Skin of body (tissue), 2 donors: ENCODE data around the gene OXSM. TPM values are rescaled to one million over a fixed set of nuclear protein-coding genes. Genes with fewer than 3 reads are reported as not detected.

Source experiments
- DNase-seq: peaks from one replicate; lab custom pipeline; 2025; lab: John Stamatoyannopoulos, UW
- total RNA-seq: library from RNA; depleted of rRNA; stranded (reverse); fragments of >200 nt; gene quantifications from one replicate; pipeline ENCODE4 v1.2.3, GENCODE V29; 2014

Gene OXSM
- 8.5 TPM for total RNA-seq

DNA sequence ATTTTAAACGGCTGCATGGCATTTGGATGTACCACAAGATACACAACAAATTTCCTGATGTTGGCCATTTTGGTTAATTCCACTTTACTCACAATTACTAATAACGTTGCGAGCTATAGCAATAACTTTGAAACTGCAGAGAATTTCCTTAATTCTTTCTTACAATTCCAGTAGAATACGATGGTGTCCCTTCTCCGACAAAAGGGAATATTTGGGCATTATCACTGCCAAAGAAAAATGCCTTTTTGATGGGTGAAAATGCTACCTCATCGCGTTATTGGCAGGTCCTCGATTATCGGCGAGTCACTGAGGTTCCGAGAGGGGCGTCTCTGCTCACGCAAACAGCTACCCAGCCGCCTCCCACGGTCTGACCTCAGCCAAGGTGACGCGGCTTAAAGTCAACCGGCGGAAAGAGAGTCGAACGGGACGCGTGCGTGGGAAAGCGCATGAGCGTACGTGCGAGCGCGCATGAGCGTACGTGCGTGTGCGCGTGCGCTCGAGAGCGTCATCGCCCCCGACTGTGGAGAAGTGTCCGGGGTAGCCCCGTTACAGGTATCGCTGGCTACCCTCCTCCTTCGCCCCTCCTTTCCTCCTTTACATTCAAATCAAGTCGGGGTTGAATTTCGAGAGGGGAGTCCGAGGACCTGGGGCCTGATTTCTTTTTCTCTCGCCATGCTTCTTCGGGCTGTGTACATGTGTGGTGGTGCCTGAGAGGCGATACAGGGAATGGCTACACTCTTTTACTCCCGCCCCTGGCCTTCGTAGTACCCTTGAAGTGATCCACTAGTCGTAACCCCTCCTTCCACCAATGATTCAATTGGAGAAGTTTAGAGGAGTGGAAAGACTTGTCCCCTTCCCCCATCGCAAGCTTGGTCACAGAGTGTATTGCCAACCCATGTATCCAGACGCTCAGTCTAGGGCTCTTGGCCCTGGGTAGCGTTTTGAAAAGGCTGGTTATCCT, at the start of gene OXSM:
Gene OXSM, plus strand, starts transcription at position 495 of the 961 bp plus-strand sequence. CDS start 931 bp downstream, outside the sequence.
- DNase-seq, result peak; percentile 79

DNA sequence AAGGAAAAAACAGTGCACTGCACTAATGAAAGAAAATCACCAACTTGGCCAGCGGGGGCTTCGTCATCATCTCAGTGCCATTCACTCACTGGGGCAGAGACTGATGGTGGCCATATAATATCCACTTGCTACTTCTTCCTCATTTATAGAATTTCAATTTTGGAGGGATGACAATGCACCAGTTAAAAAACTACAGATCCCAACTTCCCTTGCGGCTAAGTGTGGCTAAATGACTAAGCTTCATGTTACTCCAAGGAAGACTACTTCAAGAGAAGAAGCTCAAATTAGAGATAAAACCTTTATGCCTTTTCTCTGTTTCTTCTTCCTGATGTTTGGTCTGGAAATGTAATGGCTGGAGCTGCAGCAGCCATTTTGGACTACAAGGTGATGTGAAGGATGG, 45.4 kb upstream of the OXSM start:
- DNase-seq, result no peak

GRCh38 chr3:25747033-25747432, 42.9 kb upstream of the OXSM start:
- no peak for DNase-seq

GRCh38 chr3:25748189-25748588, 41.7 kb upstream of the OXSM start:
- no peak for DNase-seq

DNA sequence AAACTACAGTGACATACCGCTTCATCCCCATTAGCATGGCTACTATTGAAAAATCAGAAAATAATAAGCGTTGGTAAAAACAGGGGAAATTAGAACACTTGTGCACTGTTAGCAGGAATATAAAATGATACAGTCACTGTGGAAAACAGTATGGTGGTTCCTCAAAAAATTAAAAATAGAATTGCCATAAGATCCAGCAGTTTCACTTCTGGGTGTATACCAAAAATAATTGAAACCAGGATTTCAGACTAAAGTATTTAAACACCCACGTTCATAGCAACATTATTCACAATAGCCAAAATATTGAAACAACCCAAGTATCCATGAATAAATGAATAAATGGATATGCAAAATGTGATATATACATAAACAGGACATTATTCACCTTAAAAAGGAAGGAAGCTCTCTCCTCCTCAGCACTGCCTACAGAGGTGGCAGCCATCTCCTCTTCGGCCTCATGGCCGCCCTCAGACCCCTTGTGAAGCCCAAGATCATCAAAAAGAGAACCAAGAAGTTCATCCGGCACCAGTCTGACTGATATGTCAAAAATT, 40.8 kb upstream of the OXSM start:
- DNase-seq, result no peak

GRCh38 chr3:25751048-25751447, 38.8 kb upstream of the OXSM start:
- no peak for DNase-seq

GRCh38 chr3:25751725-25752124, 38.2 kb upstream of the OXSM start:
- DNase-seq, result no peak

DNA sequence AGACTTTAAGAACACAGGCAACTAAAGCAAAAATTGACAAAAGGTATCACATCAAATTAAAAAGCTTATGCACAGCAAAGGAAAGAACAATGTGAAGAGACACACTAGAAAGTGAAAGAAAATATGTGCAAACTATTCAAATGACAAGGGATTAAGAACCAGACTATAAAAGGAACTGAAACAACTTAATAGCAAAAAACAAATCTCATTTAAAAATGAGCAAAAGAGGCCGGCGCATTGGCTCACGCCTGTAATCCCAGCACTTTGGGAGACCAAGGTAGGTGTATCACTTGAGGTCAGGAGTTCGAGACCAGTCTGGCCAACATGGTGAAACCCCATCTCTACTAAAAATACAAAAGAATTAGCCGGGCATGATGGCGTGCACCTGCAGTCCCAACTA, 21.0 kb upstream of the OXSM start:
- no peak for DNase-seq

GRCh38 chr3:25775936-25776335, 14.0 kb upstream of the OXSM start:
- no peak for DNase-seq

- no peak for DNase-seq
Measured at GRCh38 chr3:25780618-25781017, 9.3 kb upstream of the OXSM start.

DNA sequence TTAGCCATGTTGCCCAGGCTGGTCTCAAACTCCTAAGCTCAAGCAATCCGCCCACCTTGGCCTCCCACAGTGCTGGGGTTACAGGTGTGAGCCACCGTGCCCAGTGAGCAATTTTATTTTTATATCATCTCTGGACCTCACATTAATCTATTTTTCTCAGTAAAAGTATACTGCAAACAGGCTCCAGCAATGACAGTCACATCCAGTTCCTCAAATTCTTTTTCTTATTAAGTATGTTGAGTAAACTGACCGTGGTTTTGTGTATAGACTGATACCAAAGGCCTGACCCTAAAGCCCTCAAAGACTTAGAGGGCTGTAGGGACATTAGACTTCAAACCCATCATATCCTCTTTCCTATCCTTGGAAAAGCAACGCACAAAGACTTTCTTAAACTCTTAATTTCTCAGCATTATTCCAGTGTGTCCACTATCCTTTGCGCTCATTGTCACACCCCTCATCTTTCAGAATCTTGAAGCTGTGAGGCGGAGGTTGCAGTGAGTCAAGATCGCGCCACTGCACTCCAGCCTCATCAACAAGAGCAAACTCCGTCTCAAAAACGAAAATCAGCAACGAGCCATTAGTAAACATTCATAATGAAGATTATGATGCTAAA, 8.6 kb upstream of the OXSM start:
- no peak for DNase-seq

- DNase-seq, result no peak
Measured at GRCh38 chr3:25781758-25782594, 7.9 kb upstream of the OXSM start.

GRCh38 chr3:25782636-25782937, 7.3 kb upstream of the OXSM start:
- no peak for DNase-seq

DNA sequence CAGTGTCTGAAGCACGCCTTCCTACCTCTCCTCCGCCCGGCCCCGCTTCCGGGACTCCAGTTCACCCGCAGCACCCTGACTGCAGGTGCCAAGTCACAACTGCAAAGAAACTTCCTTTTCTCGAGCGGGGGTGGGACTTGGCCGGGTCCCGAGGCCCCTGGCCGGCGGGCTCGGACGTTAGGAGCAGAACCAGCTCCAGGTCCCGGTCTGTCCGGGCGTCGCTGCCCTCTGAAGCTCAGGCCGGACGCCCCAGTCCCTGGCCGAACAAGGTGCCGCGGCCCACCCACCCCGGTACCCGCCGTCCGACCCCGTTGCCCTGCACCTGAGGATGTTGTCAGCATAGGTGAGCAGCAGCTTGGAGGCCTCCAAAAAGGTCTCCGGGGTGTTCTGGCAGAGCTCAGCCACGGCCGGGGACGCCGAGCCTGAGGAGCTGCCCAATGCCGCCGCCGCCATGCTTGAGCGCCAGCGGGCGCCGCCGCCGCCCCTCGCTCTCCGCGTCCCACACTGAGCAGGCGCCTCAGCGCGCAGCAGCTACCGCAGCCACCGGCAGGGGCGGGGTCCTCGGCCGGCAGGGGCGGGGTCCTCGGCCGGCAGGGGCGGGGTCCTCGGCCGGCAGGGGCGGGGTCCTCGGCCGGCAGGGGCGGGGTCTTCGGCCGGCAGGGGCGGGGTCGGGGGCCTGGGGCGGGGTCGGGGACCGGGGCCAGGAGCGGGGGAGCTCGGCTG, 6.8 kb upstream of the OXSM start, which contains the start of gene NGLY1:
Gene NGLY1, minus strand, starts transcription at position 506 of the 723 bp plus-strand sequence. Its CDS starts 53 bp downstream, at position 453.
- peak; percentile 61 for DNase-seq

DNA sequence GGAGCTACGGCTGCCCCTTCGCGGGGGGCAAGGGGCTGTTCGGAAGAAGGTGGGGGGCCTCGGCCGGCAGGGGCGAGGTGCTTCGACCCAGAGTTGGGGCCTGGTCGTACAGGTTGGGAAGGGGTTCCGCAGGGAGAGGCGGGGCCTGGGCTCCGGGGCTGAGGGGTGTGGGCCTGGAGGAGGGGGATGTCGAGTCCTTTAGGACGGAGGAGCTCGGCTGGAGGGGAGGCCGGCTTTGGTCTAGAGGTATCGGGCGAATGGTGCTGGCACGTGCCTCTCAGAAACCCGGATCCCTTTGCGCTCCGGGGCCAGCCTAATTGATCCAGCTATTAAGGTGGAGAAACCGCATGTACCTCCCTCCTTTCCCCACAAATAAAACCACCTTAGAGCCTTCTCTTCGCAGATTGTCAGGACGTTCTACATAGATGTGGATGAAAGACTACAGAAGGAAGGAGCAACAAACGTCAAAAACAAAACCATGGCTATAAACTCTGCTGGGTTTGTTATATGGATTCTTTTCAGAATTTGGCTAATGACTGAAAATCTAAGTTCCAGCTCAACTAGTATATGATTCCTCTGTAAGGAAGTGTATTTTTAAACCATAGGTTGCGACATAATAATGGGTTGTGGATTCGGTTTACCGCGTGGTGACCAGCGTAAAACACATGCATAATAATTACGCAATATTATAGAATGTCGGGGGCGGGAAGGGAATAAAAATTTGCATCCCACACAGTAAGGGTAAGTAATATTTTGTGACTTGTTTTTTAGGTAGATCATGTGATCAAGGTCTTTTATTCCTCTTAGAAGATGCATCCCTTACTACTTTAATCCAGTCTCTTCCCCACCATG, 6.0 kb upstream of the OXSM start:
- peak; percentile 51 for DNase-seq

GRCh38 chr3:25784971-25785370, 4.9 kb upstream of the OXSM start:
- DNase-seq, result no peak

DNA sequence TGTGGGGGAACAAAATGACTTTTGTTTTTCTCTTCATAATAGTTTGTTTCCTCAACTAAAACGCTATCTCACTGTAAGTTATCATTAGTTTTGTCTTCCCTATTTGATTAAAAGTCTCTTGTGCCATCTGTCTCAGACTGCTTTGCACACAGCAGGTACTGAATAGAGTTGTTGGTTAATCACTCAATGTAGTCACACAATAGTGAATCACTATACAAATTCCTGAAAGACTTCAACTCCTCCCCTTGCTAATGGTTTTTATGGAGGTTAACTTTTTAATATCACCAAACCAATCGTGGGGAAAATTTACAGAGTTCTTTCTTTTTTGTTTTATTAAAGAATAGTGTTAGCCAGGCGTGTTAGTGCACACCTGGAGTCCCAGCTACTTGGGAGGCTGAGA, 4.1 kb upstream of the OXSM start:
- DNase-seq, result no peak

DNA sequence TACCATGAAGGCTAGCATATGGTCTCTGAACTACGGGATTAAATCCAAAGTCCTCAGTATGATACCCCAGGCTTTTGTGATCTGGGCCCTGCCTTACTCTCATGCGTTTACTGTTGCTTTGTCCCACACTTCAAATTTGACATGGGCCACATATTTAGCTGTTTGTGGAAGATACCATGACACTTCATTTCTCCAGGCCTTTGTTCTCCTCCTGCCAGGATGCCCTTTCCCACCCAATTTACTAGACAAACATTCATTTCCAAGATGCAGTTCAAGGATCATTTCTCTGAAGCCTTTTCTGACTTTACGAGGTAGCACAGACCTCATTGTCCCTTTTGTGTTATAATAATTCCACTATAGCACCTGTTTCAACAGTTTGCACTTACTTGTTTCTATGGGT, 2.2 kb upstream of the OXSM start:
- DNase-seq, result no peak

GRCh38 chr3:25789209-25789595, 688 bp upstream of the OXSM start:
- no peak for DNase-seq

DNA sequence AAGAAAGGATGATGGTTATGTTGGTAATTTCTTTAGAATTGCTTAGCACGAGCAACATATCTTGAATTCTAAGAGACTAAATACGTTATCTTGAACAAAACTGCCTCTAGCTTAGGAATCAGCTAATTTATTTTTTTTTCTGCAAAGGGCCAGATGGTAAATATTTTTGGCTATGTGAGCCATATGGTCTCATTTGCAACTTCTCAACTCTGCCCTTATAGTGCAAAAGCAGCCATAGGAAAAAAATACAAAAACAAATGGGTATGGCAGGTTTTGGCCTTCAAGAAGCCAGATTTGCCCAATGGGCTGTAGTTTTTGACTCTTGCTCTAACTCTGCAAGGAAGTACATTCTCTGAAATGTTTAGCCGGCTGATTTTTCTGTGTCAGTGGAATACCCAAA, 11.9 kb downstream of the OXSM start:
- DNase-seq, result no peak
